Ascending aorta (tissue), 2 donors: ENCODE results near the gene UNG. TPM values are rescaled to one million over a fixed set of nuclear protein-coding genes. Genes with fewer than 3 reads are reported as not detected.
"Not testable (repeated sequence)": the region's sequence is repeated elsewhere in the genome, so short reads cannot be mapped to it uniquely, and the experiment has no call there.

ENCODE experiments used
- DNase-seq, 2 donors: peaks; one replicate each; pipeline ENCODE4 v3.0.0-alpha.2; 2019; ENCODE audit warnings: low spot score in 2 of 2
- H3K27ac ChIP-seq, 2 donors: fragments of 200-600 bp; sonication (generic); one replicate each; pipeline ENCODE4 v1.5.1; 2016 to 2017; ENCODE audit warnings: mild to moderate bottlenecking in 1 of 2
- H3K27me3 ChIP-seq: fragments of 200-600 bp; sonication (generic); one replicate; pipeline ENCODE4 v1.5.1; 2017
- H3K36me3 ChIP-seq, 2 donors: fragments of 200-600 bp; sonication (generic); one replicate each; pipeline ENCODE4 v1.5.1; 2016
- H3K4me1 ChIP-seq, 2 donors: fragments of 200-600 bp; sonication (generic); one replicate each; pipeline ENCODE4 v1.5.1; 2016 to 2017; ENCODE audit warnings: mild to moderate bottlenecking in 1 of 2
- H3K4me3 ChIP-seq, 2 donors: fragments of 200-600 bp; sonication (generic); one replicate each; pipeline ENCODE4 v1.5.1; 2016 to 2017; ENCODE audit warnings: mild to moderate bottlenecking in 1 of 2
- H3K9me3 ChIP-seq, 2 donors: fragments of 200-600 bp; sonication (generic); one replicate each; pipeline ENCODE4 v1.5.1; 2016
- CTCF ChIP-seq, 3 experiments: fragments of 200-600 bp in 2 of 3; fragments of 450-650 bp in 1 of 3; sonication (generic) in 2 of 3; IDR thresholded peaks; one replicate each; pipeline ENCODE4 v1.5.1; 2016 to 2019; ENCODE audit warnings: antibody characterized with exemption in 3 of 3, mild to moderate bottlenecking in 1 of 3, moderate library complexity in 1 of 3
- intact Hi-C: fragments of 100-400 bp; cut with DNase I; formaldehyde crosslinking; loops from one replicate; pipeline ENCODE4 v1.15.1; 2023
- total RNA-seq: library from RNA; depleted of rRNA; stranded (reverse); fragments of >200 nt; gene quantifications from one replicate; pipeline ENCODE4 v1.1.0, GENCODE V29; 2016

UNG gene
- 42.4 TPM for total RNA-seq

DNA sequence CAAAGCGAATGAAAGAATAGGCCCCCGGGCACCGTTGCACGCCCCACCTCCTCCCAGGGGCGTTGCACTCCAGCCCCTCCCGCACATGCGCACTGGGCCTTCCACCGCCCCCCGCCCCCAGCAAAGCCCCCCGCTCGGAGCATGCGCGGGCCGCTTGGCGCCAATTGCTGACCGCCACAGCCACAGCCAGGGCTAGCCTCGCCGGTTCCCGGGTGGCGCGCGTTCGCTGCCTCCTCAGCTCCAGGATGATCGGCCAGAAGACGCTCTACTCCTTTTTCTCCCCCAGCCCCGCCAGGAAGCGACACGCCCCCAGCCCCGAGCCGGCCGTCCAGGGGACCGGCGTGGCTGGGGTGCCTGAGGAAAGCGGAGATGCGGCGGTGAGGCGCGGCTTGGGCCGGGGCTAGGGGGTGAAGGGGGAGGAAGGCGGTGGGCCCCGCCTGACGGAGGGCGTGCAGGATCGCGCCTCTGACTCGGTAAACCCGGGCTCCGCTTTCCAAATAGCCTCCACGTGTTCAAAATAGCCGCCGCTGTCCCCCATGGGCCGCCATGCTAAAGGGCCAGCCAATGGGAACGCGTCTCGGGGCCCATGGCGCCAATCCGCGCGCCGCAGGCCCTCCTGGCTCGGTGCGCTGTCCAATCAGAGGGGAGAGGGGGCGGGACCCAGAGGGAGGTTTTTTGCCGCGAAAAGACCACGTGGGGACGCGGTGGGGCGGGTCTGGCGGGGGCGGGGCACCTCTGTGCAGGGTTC is at the start of gene UNG:
Gene UNG, plus strand, starts transcription at position 163 of the 748 bp plus-strand sequence. Its CDS starts 83 bp downstream, at position 246.
- peaks cover 7 to 30% of the 10 kb centered on the region in 2 donors for H3K4me1 ChIP-seq
- DNase-seq: peak; percentile 89 to 98
- peak within 1 kb of the TSS; percentile 88 to 92 for H3K27ac ChIP-seq
- no peaks in the 10 kb centered on the region for H3K27me3 ChIP-seq
- no peak for TF ChIP-seq CTCF (IDR thresholded peaks at IDR 0.05)
- H3K9me3 ChIP-seq: no peaks in the 10 kb centered on the region
- H3K36me3 ChIP-seq: peaks cover 10 to 13% of the 10 kb centered on the region in 2 donors
- intact Hi-C loops: loop anchor here (10.0 kb wide), 3 partner anchors 367 to 1413 kb away; partner anchors contain the start of gene PWP1
- H3K4me3 ChIP-seq: peak within 1 kb of the TSS; percentile 87 to 91

- intact Hi-C loops, H3K4me1 ChIP-seq, H3K27me3 ChIP-seq, H3K9me3 ChIP-seq, H3K4me3 ChIP-seq, DNase-seq, H3K36me3 ChIP-seq, H3K27ac ChIP-seq: not testable (repeated sequence)
Observed at GRCh38 chr12:109048706-109049105, 48.7 kb upstream of the UNG start.

- not testable (repeated sequence) for DNase-seq, H3K9me3 ChIP-seq, H3K27ac ChIP-seq, H3K4me3 ChIP-seq, H3K36me3 ChIP-seq, H3K27me3 ChIP-seq
- H3K4me1 ChIP-seq: peaks cover 0 to 13% of the 10 kb centered on the region in 2 donors
- intact Hi-C loops: loop anchor here (5.0 to 10.0 kb wide), 2 partner anchors 405 to 487 kb away; partner anchors contain the start of genes ISCU and SART3
Observed at GRCh38 chr12:109049794-109050193, 47.6 kb upstream of the UNG start.

GRCh38 chr12:109052097-109052413 is 45.3 kb upstream of the UNG start:
- intact Hi-C loops: loop anchor here (1.0 to 10.0 kb wide), 3 partner anchors 41 to 490 kb away; partner anchors contain the start of genes ALKBH2, ISCU and SART3
- Histone ChIP-seq H3K4me3 (peak overlapping the region; percentile 71 to 96), H3K4me1 (peaks cover 0 to 15% of the 10 kb centered on the region in 2 donors), H3K27me3 (no peaks in the 10 kb centered on the region), H3K9me3 (no peaks in the 10 kb centered on the region), H3K36me3 (no peaks in the 10 kb centered on the region), H3K27ac (peak overlapping the region; percentile 67 to 81)
- TF ChIP-seq CTCF (IDR thresholded peaks at IDR 0.05): no peak
- no peak for DNase-seq

- Histone ChIP-seq H3K4me1 (peaks cover 0 to 15% of the 10 kb centered on the region in 2 donors), H3K27ac (peak within 1 kb of the TSS; percentile 67 to 81), H3K36me3 (peaks cover 2 to 4% of the 10 kb centered on the region in 2 donors), H3K27me3 (no peaks in the 10 kb centered on the region), H3K4me3 (peak within 1 kb of the TSS; percentile 71 to 96), H3K9me3 (no peaks in the 10 kb centered on the region)
- peak; percentile 25 to 88 for DNase-seq
- intact Hi-C loops: loop anchor here (1.0 to 10.0 kb wide), 3 partner anchors 41 to 490 kb away; partner anchors contain the start of genes ALKBH2, ISCU and SART3
- TF ChIP-seq CTCF (IDR thresholded peaks at IDR 0.05): no peak
Observed at GRCh38 chr12:109052414-109053323, 44.7 kb upstream of the UNG start, which contains the start of gene USP30. USP30 (plus strand) TSS chr12:109052576; CDS start chr12:109052679, 103 bp downstream.

GRCh38 chr12:109053382-109054123 is 43.8 kb upstream of the UNG start:
- TF ChIP-seq CTCF (IDR thresholded peaks at IDR 0.05): no peak
- peaks cover 6 to 12% of the 10 kb centered on the region in 2 donors for H3K36me3 ChIP-seq
- no peaks in the 10 kb centered on the region for H3K9me3 ChIP-seq
- H3K4me3 ChIP-seq: peak overlapping the region; percentile 71 to 96
- H3K27me3 ChIP-seq: no peaks in the 10 kb centered on the region
- H3K4me1 ChIP-seq: peaks cover 0 to 15% of the 10 kb centered on the region in 2 donors
- intact Hi-C loops: loop anchor here (5.0 to 10.0 kb wide), 2 partner anchors 409 to 491 kb away; partner anchors contain the start of genes ISCU and SART3
- no peak for DNase-seq
- H3K27ac ChIP-seq: peak overlapping the region; percentile 67 to 81

GRCh38 chr12:109054124-109054513 is 43.3 kb upstream of the UNG start:
- H3K9me3 ChIP-seq, DNase-seq, H3K27ac ChIP-seq, H3K27me3 ChIP-seq: not testable (repeated sequence)
- H3K36me3 ChIP-seq: peaks cover 11 to 17% of the 10 kb centered on the region in 2 donors
- intact Hi-C loops: loop anchor here (5.0 to 10.0 kb wide), 2 partner anchors 409 to 492 kb away; partner anchors contain the start of genes ISCU and SART3
- H3K4me1 ChIP-seq: peaks cover 0 to 15% of the 10 kb centered on the region in 2 donors
- H3K4me3 ChIP-seq: peak overlapping the region; percentile 71 to 96
